PC-9 (cell line): Measurements from ENCODE around the gene PRR22.

ENCODE experiments used
- EZH2 ChIP-seq: fragments of 200-600 bp; sonication (generic); IDR thresholded peaks from 2 replicates; pipeline ENCODE4 v1.8.0; 2017; ENCODE audit warnings: antibody characterized with exemption, low read depth
- TF ChIP-seq, protein P1 (sequence below): fragments of 200-600 bp; sonication (generic); conservative IDR thresholded peaks from 2 replicates; pipeline ENCODE4 v1.6.1; 2017; ENCODE audit warnings: mixed run types, antibody characterized with exemption, mild to moderate bottlenecking, moderate library complexity

DNA sequence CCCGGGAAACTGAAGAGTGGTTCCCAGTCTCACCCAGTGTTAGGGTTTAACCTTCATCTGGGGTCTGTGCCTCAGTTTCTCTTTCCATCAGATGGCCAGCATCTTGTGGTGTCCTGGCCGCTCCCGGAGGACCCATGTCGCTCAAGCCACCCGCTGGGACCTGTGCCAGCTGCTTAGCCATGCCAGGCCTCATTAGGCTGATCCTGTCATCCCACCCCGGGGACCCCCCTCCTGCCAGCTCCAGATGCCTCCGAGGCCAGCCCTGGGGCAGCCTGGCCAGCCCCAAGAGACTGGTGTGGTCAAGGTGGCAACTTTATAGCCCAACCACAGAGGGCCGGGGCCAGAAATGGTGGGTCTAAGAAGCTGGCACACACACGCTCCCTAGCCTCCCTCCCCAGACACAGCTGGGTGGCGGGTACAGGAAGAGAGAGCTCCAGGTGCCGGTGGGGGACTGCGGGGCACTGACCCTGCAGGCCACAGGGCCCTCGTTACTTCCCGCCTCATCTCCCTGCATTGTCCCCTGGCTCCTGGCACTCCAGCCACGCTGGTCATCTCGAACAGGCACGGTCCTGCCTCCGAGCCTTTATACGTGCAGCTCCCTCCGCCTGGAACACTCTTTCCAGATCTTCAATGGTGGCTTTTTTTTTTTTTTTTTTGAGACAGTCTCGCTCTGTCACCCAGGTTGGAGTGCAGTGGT lies 23.7 kb upstream of the PRR22 start:
- TF ChIP-seq, protein P1, sequence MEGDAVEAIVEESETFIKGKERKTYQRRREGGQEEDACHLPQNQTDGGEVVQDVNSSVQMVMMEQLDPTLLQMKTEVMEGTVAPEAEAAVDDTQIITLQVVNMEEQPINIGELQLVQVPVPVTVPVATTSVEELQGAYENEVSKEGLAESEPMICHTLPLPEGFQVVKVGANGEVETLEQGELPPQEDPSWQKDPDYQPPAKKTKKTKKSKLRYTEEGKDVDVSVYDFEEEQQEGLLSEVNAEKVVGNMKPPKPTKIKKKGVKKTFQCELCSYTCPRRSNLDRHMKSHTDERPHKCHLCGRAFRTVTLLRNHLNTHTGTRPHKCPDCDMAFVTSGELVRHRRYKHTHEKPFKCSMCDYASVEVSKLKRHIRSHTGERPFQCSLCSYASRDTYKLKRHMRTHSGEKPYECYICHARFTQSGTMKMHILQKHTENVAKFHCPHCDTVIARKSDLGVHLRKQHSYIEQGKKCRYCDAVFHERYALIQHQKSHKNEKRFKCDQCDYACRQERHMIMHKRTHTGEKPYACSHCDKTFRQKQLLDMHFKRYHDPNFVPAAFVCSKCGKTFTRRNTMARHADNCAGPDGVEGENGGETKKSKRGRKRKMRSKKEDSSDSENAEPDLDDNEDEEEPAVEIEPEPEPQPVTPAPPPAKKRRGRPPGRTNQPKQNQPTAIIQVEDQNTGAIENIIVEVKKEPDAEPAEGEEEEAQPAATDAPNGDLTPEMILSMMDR: no peak
- TF ChIP-seq EZH2: no peak
